Measurements from ENCODE around the gene RNF144A. TPM values are rescaled to one million over a fixed set of nuclear protein-coding genes. Genes with fewer than 3 reads are reported as not detected.

Gene RNF144A
- total RNA-seq, 2 donors from 2014 or later, result 52.7 to 109 TPM

DNA sequence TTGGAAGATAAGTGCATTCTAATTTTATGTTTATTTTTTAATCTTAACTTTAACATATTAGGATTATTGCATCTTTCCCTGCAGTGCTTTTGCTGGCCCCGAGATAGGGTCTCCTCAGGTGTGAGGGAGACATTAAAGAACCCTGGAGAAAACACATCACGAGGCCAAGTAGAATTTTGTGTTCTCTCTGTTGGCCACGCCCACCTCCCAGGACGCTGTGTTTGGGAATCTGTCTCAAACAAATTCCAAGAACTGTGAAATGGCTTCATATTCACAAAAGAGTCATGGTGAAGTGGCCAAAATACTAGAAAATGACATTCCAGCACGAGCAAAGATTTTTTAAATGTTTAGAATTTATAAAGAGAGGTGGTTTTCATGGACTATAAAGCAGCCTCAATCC lies 27.3 kb downstream of the RNF144A start:
- H3K4me3 ChIP-seq, result no peak overlapping the region
- H3K9me3 ChIP-seq, result no peaks in the 10 kb centered on the region
- intact Hi-C loops (cut with DNase I), result no loop called here
- H3K27me3 ChIP-seq, result no peaks in the 10 kb centered on the region
- ATAC-seq, result no peak
- no peak for TF ChIP-seq POLR2A (IDR thresholded peaks at IDR 0.05)
- TF ChIP-seq, protein P1, sequence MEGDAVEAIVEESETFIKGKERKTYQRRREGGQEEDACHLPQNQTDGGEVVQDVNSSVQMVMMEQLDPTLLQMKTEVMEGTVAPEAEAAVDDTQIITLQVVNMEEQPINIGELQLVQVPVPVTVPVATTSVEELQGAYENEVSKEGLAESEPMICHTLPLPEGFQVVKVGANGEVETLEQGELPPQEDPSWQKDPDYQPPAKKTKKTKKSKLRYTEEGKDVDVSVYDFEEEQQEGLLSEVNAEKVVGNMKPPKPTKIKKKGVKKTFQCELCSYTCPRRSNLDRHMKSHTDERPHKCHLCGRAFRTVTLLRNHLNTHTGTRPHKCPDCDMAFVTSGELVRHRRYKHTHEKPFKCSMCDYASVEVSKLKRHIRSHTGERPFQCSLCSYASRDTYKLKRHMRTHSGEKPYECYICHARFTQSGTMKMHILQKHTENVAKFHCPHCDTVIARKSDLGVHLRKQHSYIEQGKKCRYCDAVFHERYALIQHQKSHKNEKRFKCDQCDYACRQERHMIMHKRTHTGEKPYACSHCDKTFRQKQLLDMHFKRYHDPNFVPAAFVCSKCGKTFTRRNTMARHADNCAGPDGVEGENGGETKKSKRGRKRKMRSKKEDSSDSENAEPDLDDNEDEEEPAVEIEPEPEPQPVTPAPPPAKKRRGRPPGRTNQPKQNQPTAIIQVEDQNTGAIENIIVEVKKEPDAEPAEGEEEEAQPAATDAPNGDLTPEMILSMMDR (IDR thresholded peaks at IDR 0.05), result no peak
- DNase-seq, result no peak
- H3K27ac ChIP-seq, result peak overlapping the region in 2 of 4 donors; percentile 29 to 57
- 66 to 70% methylated on average over 5 of the region's 5 CpGs for WGBS, 2 donors
- H3K36me3 ChIP-seq (replicated peaks in 1 of 2; ENCODE audit: insufficient read depth in 1 of 2, low read depth in 2 of 2), result no peaks in the 10 kb centered on the region
- H3K4me1 ChIP-seq, result peaks cover 33% of the 10 kb centered on the region

DNA sequence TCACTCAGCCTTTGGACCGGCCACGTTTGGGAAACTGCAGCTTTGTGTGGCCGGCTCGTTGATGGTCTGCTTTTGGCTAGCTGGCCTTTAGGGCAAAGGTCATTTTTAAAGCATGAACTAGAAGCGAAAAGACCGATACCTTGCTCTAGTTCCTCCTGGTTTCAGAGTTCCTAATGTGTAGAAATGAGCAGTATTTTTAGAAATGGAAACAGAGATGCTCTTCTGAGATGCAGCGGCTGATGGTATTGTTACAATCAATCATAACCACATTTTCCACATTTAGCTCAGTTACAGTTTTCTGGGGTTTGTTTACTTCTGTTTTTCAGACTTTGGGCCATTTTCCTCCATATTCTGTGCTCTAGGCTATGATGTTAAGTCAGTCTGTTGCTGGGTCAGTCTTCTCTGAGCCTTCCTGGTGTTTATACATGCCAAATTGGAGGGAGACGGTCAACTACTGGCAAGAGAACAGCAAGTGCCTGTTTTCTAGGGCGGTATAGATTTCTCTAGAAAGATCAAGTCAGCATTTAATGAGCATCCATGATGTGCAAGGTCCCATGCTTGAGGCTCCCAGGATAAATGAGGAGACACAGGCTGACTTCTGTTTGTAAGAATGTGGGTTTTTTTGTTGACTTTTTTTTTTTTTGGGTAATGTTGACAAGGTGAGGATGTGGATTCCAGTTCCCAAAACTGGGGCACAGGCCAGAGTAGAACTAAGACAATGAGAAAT lies 28.0 kb downstream of the RNF144A start:
- Histone ChIP-seq H3K4me1 (peaks cover 33% of the 10 kb centered on the region), H3K27me3 (no peaks in the 10 kb centered on the region), H3K36me3 (replicated peaks in 1 of 2; ENCODE audit: insufficient read depth in 1 of 2, low read depth in 2 of 2) (no peaks in the 10 kb centered on the region), H3K9me3 (no peaks in the 10 kb centered on the region), H3K4me3 (no peak overlapping the region), H3K27ac (peak overlapping the region in 3 of 4 donors; percentile 28 to 57 (median 29))
- 46 to 47% methylated on average over 9 of the region's 9 CpGs for WGBS, 2 donors
- DNase-seq (no peak), ATAC-seq (no peak)
- intact Hi-C loops (cut with DNase I), result no loop called here
- TF ChIP-seq, protein P1 (IDR thresholded peaks at IDR 0.05), result no peak
- TF ChIP-seq POLR2A (IDR thresholded peaks at IDR 0.05), result no peak

DNA sequence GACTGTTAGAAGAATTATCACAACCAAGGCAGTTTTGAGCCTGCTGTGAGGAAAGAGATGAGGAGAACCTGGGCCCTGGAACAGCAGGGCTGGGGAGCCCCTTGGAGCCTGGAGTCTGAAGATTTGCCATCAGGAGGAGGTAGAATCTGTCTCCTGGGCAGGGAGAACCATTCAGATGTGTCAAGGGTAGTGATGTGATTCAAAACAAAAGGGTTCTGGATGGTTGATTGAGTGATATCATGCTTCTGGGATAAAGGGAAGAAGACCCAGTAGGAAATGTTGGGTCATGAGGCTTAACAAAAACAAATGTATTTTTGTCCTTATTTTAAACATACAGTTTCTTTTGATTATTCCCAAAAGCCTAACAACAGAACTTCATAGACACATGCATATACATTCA lies 28.6 kb downstream of the RNF144A start:
- Histone ChIP-seq H3K9me3 (no peaks in the 10 kb centered on the region), H3K4me3 (no peak overlapping the region), H3K27me3 (no peaks in the 10 kb centered on the region), H3K4me1 (peaks cover 30% of the 10 kb centered on the region), H3K36me3 (replicated peaks in 1 of 2; ENCODE audit: insufficient read depth in 1 of 2, low read depth in 2 of 2) (no peaks in the 10 kb centered on the region), H3K27ac (peak overlapping the region in 2 of 4 donors; percentile 28 to 29)
- DNase-seq (no peak), ATAC-seq (no peak)
- no peak for TF ChIP-seq POLR2A (IDR thresholded peaks at IDR 0.05)
- TF ChIP-seq, protein P1 (IDR thresholded peaks at IDR 0.05), result no peak
- intact Hi-C loops (cut with DNase I), result no loop called here

DNA sequence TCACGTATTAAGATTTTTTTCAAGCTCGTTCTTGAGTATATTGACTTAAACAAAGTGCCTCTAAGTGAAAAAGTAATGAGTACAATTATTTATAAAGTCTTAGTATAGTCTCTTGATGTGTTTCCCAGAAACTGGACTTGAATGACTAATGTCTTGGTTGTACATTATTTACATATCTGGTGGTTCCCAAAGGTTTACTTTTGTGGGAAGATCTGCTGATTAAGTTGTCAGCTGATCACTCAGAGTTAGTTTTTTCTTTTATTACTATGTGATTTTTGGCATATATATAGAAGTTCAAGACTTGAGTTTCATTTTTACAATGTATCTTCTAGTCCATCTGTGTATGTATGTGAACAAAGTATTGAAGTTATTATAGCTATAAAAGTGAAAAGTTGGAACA lies 29.5 kb downstream of the RNF144A start:
- no peaks in the 10 kb centered on the region for H3K9me3 ChIP-seq
- no peak overlapping the region for H3K4me3 ChIP-seq
- peak overlapping the region in 1 of 4 donors; percentile 58 for H3K27ac ChIP-seq
- H3K4me1 ChIP-seq, result peaks cover 27% of the 10 kb centered on the region
- intact Hi-C loops (cut with DNase I), result no loop called here
- no peak for TF ChIP-seq POLR2A (IDR thresholded peaks at IDR 0.05)
- TF ChIP-seq, protein P1 (IDR thresholded peaks at IDR 0.05), result no peak
- H3K27me3 ChIP-seq, result no peaks in the 10 kb centered on the region
- DNase-seq (no peak), ATAC-seq (no peak)
- H3K36me3 ChIP-seq (replicated peaks in 1 of 2; ENCODE audit: insufficient read depth in 1 of 2, low read depth in 2 of 2), result no peaks in the 10 kb centered on the region
- WGBS, 2 donors, result 39 to 46% methylated on average over 2 of the region's 2 CpGs

All from body of pancreas (tissue), 4 donors.